OCI-LY7 (cell line): ENCODE results near the gene FUT3. TPM values are rescaled to one million over a fixed set of nuclear protein-coding genes. Genes with fewer than 3 reads are reported as not detected.

Experiments used
- BruUV-seq: library from RNA; stranded (reverse); fragments of 400-500 nt; replicated peaks from 2 replicates; lab custom pipeline; 2021; lab: Mats Ljungman, UMichigan
- CTCF ChIA-PET: fragments of 300-600 bp; sonication (Branson Sonifier 250); formaldehyde crosslinking; loops from one replicate; lab custom pipeline; 2022; ENCODE audit warnings: antibody characterized with exemption; ENCODE audit not compliant: unreplicated experiment; lab: Charles Lee
- POLR2A ChIA-PET: fragments of 300-600 bp; sonication (Branson Sonifier 250); formaldehyde crosslinking; loops from one replicate; lab custom pipeline; 2022; ENCODE audit warnings: antibody characterized with exemption; lab: Charles Lee
- DNase-seq: peaks from one replicate; pipeline ENCODE4 v3.0.0-alpha.2; 2015; ENCODE audit warnings: low spot score
- H2AFZ ChIP-seq: fragments of 200-600 bp; sonication (generic), shearing (Covaris generic); 2 replicates; pipeline ENCODE4 v1.6.1; 2014; ENCODE audit warnings: mild to moderate bottlenecking, antibody characterized with exemption, low read length, moderate library complexity
- H3K27ac ChIP-seq: fragments of 200-600 bp; sonication (generic); 2 replicates; pipeline ENCODE4 v1.5.1; 2014; ENCODE audit warnings: mixed run types, low read depth, mild to moderate bottlenecking, moderate library complexity, low read length, inconsistent platforms; ENCODE audit not compliant: poor library complexity, severe bottlenecking
- H3K36me3 ChIP-seq: fragments of 200-600 bp; sonication (generic); 2 replicates; pipeline ENCODE4 v1.6.1; 2014; ENCODE audit warnings: mild to moderate bottlenecking, antibody characterized with exemption, low read length, moderate library complexity, mixed read lengths; ENCODE audit not compliant: insufficient read depth
- H3K4me1 ChIP-seq: fragments of 200-600 bp; sonication (generic); 2 replicates; pipeline ENCODE4 v1.5.1; 2014; ENCODE audit warnings: mild to moderate bottlenecking, low read length; ENCODE audit not compliant: insufficient read depth, poor library complexity, severe bottlenecking
- H3K4me2 ChIP-seq: fragments of 200-600 bp; sonication (generic); 2 replicates; pipeline ENCODE4 v1.6.1; 2014; ENCODE audit warnings: mild to moderate bottlenecking, low read length
- H3K4me3 ChIP-seq: fragments of 200-600 bp; sonication (generic); 2 replicates; pipeline ENCODE4 v1.5.1; 2014; ENCODE audit warnings: mild to moderate bottlenecking, low read depth, low read length; ENCODE audit not compliant: poor library complexity, severe bottlenecking
- H3K79me2 ChIP-seq: fragments of 200-600 bp; sonication (generic); 2 replicates; pipeline ENCODE4 v1.6.1; 2016; ENCODE audit warnings: low read depth, mild to moderate bottlenecking, low read length, moderate library complexity, mixed read lengths; ENCODE audit not compliant: insufficient read depth
- H3K9me2 ChIP-seq: fragments of 200-600 bp; sonication (generic); 2 replicates; pipeline ENCODE4 v1.6.1; 2016; ENCODE audit warnings: mild to moderate bottlenecking, low read length, mixed read lengths; ENCODE audit not compliant: insufficient read depth
- H3K9me3 ChIP-seq: fragments of 200-600 bp; sonication (generic); 2 replicates; pipeline ENCODE4 v1.6.1; 2014; ENCODE audit warnings: mild to moderate bottlenecking, mixed run types, low read length, mixed read lengths
- H4K20me1 ChIP-seq: fragments of 200-600 bp; sonication (generic); 2 replicates; pipeline ENCODE4 v1.6.1; 2014; ENCODE audit warnings: mild to moderate bottlenecking, antibody characterized with exemption, low read length, moderate library complexity, mixed read lengths; ENCODE audit not compliant: insufficient read depth
- EZH2phosphoT487 ChIP-seq: fragments of 200-600 bp; sonication (generic); IDR thresholded peaks from 2 replicates; pipeline ENCODE4 v1.6.1; 2018; ENCODE audit warnings: low read depth, borderline replicate concordance, mild to moderate bottlenecking, mixed run types, antibody characterized with exemption, low read length, moderate library complexity, mixed read lengths
- intact Hi-C: fragments of 100-400 bp; cut with micrococcal nuclease; formaldehyde crosslinking; loops from one replicate; pipeline ENCODE4 v1.10.0; 2022; ENCODE audit not compliant: unreplicated experiment
- total RNA-seq, 2 experiments: library from RNA; depleted of rRNA in 1 of 2; stranded (reverse); fragments of >200 nt in 1 of 2; shearing (Covaris generic) in 1 of 2; gene quantifications; 2 replicates each; pipeline ENCODE4 v1.2.3, GENCODE V29; 2014 to 2022
- TF ChIP-seq, protein P1 (sequence below): fragments of 200-600 bp; sonication (generic); conservative IDR thresholded peaks from 2 replicates; pipeline ENCODE4 v1.5.1; 2014; ENCODE audit warnings: mild to moderate bottlenecking, antibody characterized with exemption, low read length, moderate library complexity, mixed read lengths

Gene FUT3
- total RNA-seq, 2 experiments from 2014 or later, result 0.47 TPM; not detected in 1

DNA sequence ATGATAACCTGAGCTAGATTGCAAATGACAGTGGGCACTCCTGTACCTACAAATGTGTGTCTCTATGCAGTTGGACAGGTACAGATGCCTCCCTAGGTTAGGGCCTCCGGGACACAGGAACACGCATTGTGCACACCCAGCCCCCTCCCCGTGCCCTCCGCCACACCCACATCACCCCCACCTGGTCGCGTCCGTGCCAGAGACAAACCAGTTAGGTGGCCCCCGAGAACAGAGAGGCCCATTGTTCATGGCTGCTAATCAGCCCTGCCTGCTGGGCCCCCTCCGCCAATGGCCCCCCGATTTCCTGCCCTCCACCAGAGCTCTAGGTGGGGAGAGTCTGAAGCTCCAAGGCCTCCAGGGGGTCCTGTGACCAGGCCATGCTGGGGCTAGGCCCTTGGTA is 32.7 kb downstream of the FUT3 start:
- H4K20me1 ChIP-seq, result no peaks in the 10 kb centered on the region
- BruUV-seq, result no TSS peak
- no peaks in the 10 kb centered on the region for H3K9me3 ChIP-seq
- no peak overlapping the region for H2AFZ ChIP-seq
- DNase-seq, result no peak
- no peak overlapping the region for H3K4me2 ChIP-seq
- H3K9me2 ChIP-seq, result no peaks in the 10 kb centered on the region
- no peak overlapping the region for H3K4me3 ChIP-seq
- intact Hi-C loops, result no loop called here
- no peak overlapping the region for H3K27ac ChIP-seq
- ChIA-PET POLR2A (no interaction called here), CTCF (no interaction called here)
- TF ChIP-seq EZH2phosphoT487, result no peak
- TF ChIP-seq, protein P1, sequence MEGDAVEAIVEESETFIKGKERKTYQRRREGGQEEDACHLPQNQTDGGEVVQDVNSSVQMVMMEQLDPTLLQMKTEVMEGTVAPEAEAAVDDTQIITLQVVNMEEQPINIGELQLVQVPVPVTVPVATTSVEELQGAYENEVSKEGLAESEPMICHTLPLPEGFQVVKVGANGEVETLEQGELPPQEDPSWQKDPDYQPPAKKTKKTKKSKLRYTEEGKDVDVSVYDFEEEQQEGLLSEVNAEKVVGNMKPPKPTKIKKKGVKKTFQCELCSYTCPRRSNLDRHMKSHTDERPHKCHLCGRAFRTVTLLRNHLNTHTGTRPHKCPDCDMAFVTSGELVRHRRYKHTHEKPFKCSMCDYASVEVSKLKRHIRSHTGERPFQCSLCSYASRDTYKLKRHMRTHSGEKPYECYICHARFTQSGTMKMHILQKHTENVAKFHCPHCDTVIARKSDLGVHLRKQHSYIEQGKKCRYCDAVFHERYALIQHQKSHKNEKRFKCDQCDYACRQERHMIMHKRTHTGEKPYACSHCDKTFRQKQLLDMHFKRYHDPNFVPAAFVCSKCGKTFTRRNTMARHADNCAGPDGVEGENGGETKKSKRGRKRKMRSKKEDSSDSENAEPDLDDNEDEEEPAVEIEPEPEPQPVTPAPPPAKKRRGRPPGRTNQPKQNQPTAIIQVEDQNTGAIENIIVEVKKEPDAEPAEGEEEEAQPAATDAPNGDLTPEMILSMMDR, result no peak
- H3K4me1 ChIP-seq, result peaks cover 10% of the 10 kb centered on the region
- no peaks in the 10 kb centered on the region for H3K79me2 ChIP-seq
- H3K36me3 ChIP-seq, result no peaks in the 10 kb centered on the region

DNA sequence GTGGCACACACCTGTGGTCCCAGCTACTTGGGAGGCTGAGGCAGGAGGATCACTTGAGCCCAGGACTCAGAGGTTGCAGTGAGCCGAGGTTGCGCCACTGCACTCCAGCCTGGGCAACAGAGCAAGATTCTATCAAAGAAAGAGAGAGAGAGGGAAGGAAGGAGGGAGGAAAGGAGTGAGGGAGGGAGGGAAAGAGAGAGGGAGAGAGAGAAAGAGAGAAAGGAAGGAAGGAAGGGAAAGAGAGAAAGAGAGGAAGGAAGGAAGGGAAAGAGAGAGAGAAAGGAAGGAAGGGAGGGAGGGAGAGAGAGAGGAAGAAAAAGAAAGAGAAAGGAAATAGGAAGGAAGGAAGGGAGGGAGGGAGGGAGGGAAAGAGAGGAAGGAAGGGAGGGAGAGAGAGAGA is 34.0 kb downstream of the FUT3 start:
- no peaks in the 10 kb centered on the region for H4K20me1 ChIP-seq
- ChIA-PET POLR2A (no interaction called here), CTCF (no interaction called here)

DNA sequence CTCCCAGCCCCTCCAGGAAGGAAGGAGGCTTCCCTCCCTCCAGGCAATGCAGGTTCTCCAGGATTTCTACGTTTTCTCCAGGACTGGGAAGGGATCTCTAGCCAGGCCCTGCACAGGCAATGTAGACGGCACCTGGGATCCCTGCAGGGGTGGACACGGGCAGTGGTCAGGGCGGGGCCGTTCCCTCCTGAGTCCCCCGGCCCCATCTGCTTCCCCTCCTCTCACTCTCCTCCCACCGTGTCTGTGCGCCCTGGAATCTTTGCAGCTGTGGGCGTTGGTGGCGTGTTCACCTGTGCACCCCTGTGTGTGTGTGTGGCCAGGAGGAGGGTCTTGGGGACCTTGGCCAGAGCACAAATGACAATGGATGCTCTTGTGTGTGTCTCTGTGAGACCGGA is 36.4 kb downstream of the FUT3 start:
- Histone ChIP-seq H3K4me2 (no peak overlapping the region), H3K9me3 (no peaks in the 10 kb centered on the region), H3K4me3 (no peak overlapping the region), H3K79me2 (no peaks in the 10 kb centered on the region), H3K4me1 (no peaks in the 10 kb centered on the region), H3K36me3 (no peaks in the 10 kb centered on the region), H3K9me2 (no peaks in the 10 kb centered on the region), H3K27ac (no peak overlapping the region), H2AFZ (no peak overlapping the region), H4K20me1 (no peaks in the 10 kb centered on the region)
- TF ChIP-seq, protein P1, result no peak
- TF ChIP-seq EZH2phosphoT487, result no peak
- no TSS peak for BruUV-seq
- intact Hi-C loops, result no loop called here
- CTCF ChIA-PET, result no interaction called here
- DNase-seq, result no peak
- POLR2A ChIA-PET, result no interaction called here

More for the DNA sequence above, 34.0 kb downstream of the FUT3 start:
- Histone ChIP-seq H3K4me1 (peaks cover 8% of the 10 kb centered on the region), H3K79me2 (no peaks in the 10 kb centered on the region), H3K27ac (no peak overlapping the region), H3K9me2 (no peaks in the 10 kb centered on the region), H3K36me3 (no peaks in the 10 kb centered on the region), H3K9me3 (no peaks in the 10 kb centered on the region), H3K4me2 (no peak overlapping the region), H2AFZ (no peak overlapping the region), H3K4me3 (no peak overlapping the region)
- BruUV-seq, result no TSS peak
- TF ChIP-seq, protein P1, result no peak
- TF ChIP-seq EZH2phosphoT487, result no peak
- DNase-seq, result no peak
- intact Hi-C loops, result no loop called here
